ENCODE data around the gene PCDH7. TPM values are rescaled to one million over a fixed set of nuclear protein-coding genes. Genes with fewer than 3 reads are reported as not detected.

PCDH7 gene
- total and polyA plus RNA-seq, 2 experiments from 2014 or later, result 2.4 to 10.8 TPM

GRCh38 chr4:30714408-30715031, 5.6 kb upstream of the PCDH7 start:
- peaks cover 8% of the 10 kb centered on the region for H3K9me3 Mint-ChIP-seq
- no peak for TF ChIP-seq JUNB (IDR thresholded peaks at IDR 0.05; ENCODE audit: unreplicated experiment)
- TF ChIP-seq CTCF (conservative IDR thresholded peaks at IDR 0.05; ENCODE audit: low read depth in 2 of 2), result peak; percentile 81 to 84
- DNase-seq (ENCODE audit: low spot score) (peak; percentile 88), ATAC-seq (peak; percentile 9)
- no peak overlapping the region for H2AFZ ChIP-seq
- peaks cover 16% of the 10 kb centered on the region for H3K27me3 Mint-ChIP-seq (ENCODE audit: insufficient read depth, low read depth, poor library complexity)
- peaks cover 8% of the 10 kb centered on the region; the same call in 1 of the 2 replicates for H3K4me1 ChIP-seq (ENCODE audit: insufficient read depth)
- H3K4me3 ChIP-seq, result no peak overlapping the region
- H3K79me2 ChIP-seq (replicated peaks; ENCODE audit: insufficient read depth), result no peaks in the 10 kb centered on the region
- peaks cover 3% of the 10 kb centered on the region; the same call in 1 of the 3 replicates for H3K36me3 Mint-ChIP-seq (ENCODE audit: low read depth)
- H3K4me2 ChIP-seq, result no peak overlapping the region
- no peak overlapping the region for H3K27ac ChIP-seq (ENCODE audit: low read depth)
- peaks cover 22% of the 10 kb centered on the region; the same call in 2 of the 3 replicates for H3K4me1 Mint-ChIP-seq
- H3K27me3 ChIP-seq (ENCODE audit: insufficient read depth), result peaks cover 13% of the 10 kb centered on the region
- no peak overlapping the region for H3K27ac Mint-ChIP-seq
- H3F3A ChIP-seq (replicated peaks; ENCODE audit: low read depth), result peaks cover 10% of the 10 kb centered on the region; the same call in 1 of the 2 replicates
- no peaks in the 10 kb centered on the region for H3K36me3 ChIP-seq (ENCODE audit: insufficient read depth)
- H3K4me3 Mint-ChIP-seq, result no peak overlapping the region
- H3K9me2 ChIP-seq (ENCODE audit: insufficient read depth), result no peaks in the 10 kb centered on the region
- no peaks in the 10 kb centered on the region for H4K20me1 ChIP-seq (replicated peaks; ENCODE audit: insufficient read depth)

DNA sequence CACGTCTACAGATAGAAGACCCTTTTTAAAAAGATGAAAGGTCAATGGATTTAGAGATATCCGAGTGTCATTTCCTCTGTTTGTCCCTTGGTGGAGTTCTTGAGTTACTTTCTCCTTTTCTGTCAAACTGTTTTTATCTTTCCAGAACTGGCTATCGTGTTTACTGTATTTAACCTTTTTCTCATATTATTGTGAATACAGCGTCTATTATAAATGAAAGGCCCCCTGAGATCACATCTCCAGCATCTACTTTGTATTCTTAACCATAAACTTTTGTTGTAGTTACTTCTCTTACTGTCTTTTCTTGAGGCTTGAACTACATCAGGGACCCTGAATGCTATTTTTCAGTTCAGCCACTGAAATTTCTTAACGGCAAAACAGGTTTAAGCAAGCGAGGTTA, 4.0 kb upstream of the PCDH7 start:
- H3K36me3 Mint-ChIP-seq (ENCODE audit: low read depth), result no peaks in the 10 kb centered on the region
- Histone ChIP-seq H3K4me1 (ENCODE audit: insufficient read depth) (peaks cover 8% of the 10 kb centered on the region; the same call in 1 of the 2 replicates), H3F3A (replicated peaks; ENCODE audit: low read depth) (peaks cover 14% of the 10 kb centered on the region; the same call in 1 of the 2 replicates), H3K79me2 (replicated peaks; ENCODE audit: insufficient read depth) (no peaks in the 10 kb centered on the region), H3K36me3 (ENCODE audit: insufficient read depth) (no peaks in the 10 kb centered on the region), H3K9me2 (ENCODE audit: insufficient read depth) (no peaks in the 10 kb centered on the region), H3K27me3 (ENCODE audit: insufficient read depth) (peaks cover 19% of the 10 kb centered on the region), H2AFZ (no peak overlapping the region), H4K20me1 (replicated peaks; ENCODE audit: insufficient read depth) (no peaks in the 10 kb centered on the region), H3K27ac (ENCODE audit: low read depth) (no peak overlapping the region), H3K4me3 (peak overlapping the region; percentile 96), H3K4me2 (peak overlapping the region; percentile 74)
- DNase-seq (ENCODE audit: low spot score) (peak; percentile 69), ATAC-seq (no peak)
- peak overlapping the region; percentile 96 for H3K4me3 Mint-ChIP-seq
- peaks cover 32% of the 10 kb centered on the region for H3K27me3 Mint-ChIP-seq (ENCODE audit: insufficient read depth, low read depth, poor library complexity)
- peaks cover 22% of the 10 kb centered on the region; the same call in 2 of the 3 replicates for H3K4me1 Mint-ChIP-seq
- no peaks in the 10 kb centered on the region; the same call in 2 of the 3 replicates for H3K9me3 Mint-ChIP-seq
- no peak overlapping the region for H3K27ac Mint-ChIP-seq
- TF ChIP-seq CTCF (conservative IDR thresholded peaks at IDR 0.05; ENCODE audit: low read depth in 2 of 2), result peak; percentile 65 to 68
- no peak for TF ChIP-seq CREB1 (CRISPR knock-in tag; IDR thresholded peaks at IDR 0.05; ENCODE audit: low read depth)
- TF ChIP-seq ZNF114 (CRISPR knock-in tag; IDR thresholded peaks at IDR 0.05), result no peak
